Measurements from ENCODE around the gene MPZL1. TPM values are rescaled to one million over a fixed set of nuclear protein-coding genes. Genes with fewer than 3 reads are reported as not detected.
A peak's percentile ranks its signal among the peaks of the same experiment; 100 is the strongest.

MPZL1 gene
- total RNA-seq, 4 donors from 2014 or later = 23.1 to 87.7 (median 66.6) TPM

- peaks cover 0 to 5% (median 0%) of the 10 kb centered on the region in 3 donors for H3K36me3 ChIP-seq
- TF ChIP-seq CTCF (IDR thresholded peaks at IDR 0.05) (no peak), POLR2A (IDR thresholded peaks at IDR 0.05) (no peak)
- peaks cover 0 to 7% (median 4%) of the 10 kb centered on the region in 4 donors for H3K4me1 ChIP-seq
- no peak for DNase-seq
- H3K27ac ChIP-seq = no peak overlapping the region
- H3K9me3 ChIP-seq = no peaks in the 10 kb centered on the region
- no peak overlapping the region for H3K4me3 ChIP-seq
- H3K27me3 ChIP-seq = no peaks in the 10 kb centered on the region
Observed at GRCh38 chr1:167707942-167708341, 13.8 kb upstream of the MPZL1 start.

GRCh38 chr1:167708940-167709389 lies 12.8 kb upstream of the MPZL1 start:
- Histone ChIP-seq H3K4me3 (no peak overlapping the region), H3K27ac (no peak overlapping the region), H3K36me3 (peaks cover 0 to 5% (median 0%) of the 10 kb centered on the region in 3 donors), H3K4me1 (peaks cover 0 to 15% (median 5%) of the 10 kb centered on the region in 4 donors), H3K27me3 (no peaks in the 10 kb centered on the region), H3K9me3 (no peaks in the 10 kb centered on the region)
- DNase-seq = peak in 1 of 3 donors; percentile 40
- TF ChIP-seq CTCF (IDR thresholded peaks at IDR 0.05) (no peak), POLR2A (IDR thresholded peaks at IDR 0.05) (no peak)

GRCh38 chr1:167710836-167711235 lies 10.9 kb upstream of the MPZL1 start:
- DNase-seq = peak in 2 of 3 donors; percentile 1 to 3
- no peaks in the 10 kb centered on the region for H3K27me3 ChIP-seq
- H3K27ac ChIP-seq = peak overlapping the region in 1 of 4 donors; percentile 47
- H3K9me3 ChIP-seq = no peaks in the 10 kb centered on the region
- TF ChIP-seq CTCF (IDR thresholded peaks at IDR 0.05) (no peak), POLR2A (IDR thresholded peaks at IDR 0.05) (no peak)
- H3K4me1 ChIP-seq = peaks cover 0 to 15% (median 5%) of the 10 kb centered on the region in 4 donors
- no peaks in the 10 kb centered on the region for H3K36me3 ChIP-seq
- no peak overlapping the region for H3K4me3 ChIP-seq

GRCh38 chr1:167711797-167712196 lies 10.0 kb upstream of the MPZL1 start:
- no peak for TF ChIP-seq POLR2A (IDR thresholded peaks at IDR 0.05)
- TF ChIP-seq CTCF (IDR thresholded peaks at IDR 0.05) = no peak
- Histone ChIP-seq H3K4me1 (peaks cover 0 to 15% (median 5%) of the 10 kb centered on the region in 4 donors), H3K9me3 (no peaks in the 10 kb centered on the region), H3K27ac (peak overlapping the region in 2 of 4 donors; percentile 64 to 74), H3K27me3 (no peaks in the 10 kb centered on the region), H3K36me3 (no peaks in the 10 kb centered on the region), H3K4me3 (no peak overlapping the region)
- peak in 2 of 3 donors; percentile 12 to 78 for DNase-seq

GRCh38 chr1:167713330-167714081 lies 8.3 kb upstream of the MPZL1 start:
- TF ChIP-seq POLR2A (IDR thresholded peaks at IDR 0.05) (no peak), CTCF (IDR thresholded peaks at IDR 0.05) (no peak)
- peak in 2 of 3 donors; percentile 53 to 62 for DNase-seq
- H3K4me3 ChIP-seq = peak overlapping the region; percentile 57 to 75 (median 66)
- H3K36me3 ChIP-seq = no peaks in the 10 kb centered on the region
- H3K4me1 ChIP-seq = peaks cover 0 to 15% (median 2%) of the 10 kb centered on the region in 4 donors
- H3K27ac ChIP-seq = peak overlapping the region; percentile 72 to 91 (median 83)
- H3K9me3 ChIP-seq = no peaks in the 10 kb centered on the region
- no peaks in the 10 kb centered on the region for H3K27me3 ChIP-seq
